ENCODE data around the gene CD1B. TPM values are rescaled to one million over a fixed set of nuclear protein-coding genes. Genes with fewer than 3 reads are reported as not detected.

Gene CD1B
- total RNA-seq, 1 donor from 2014 or later: not detected

- H3K4me1 Mint-ChIP-seq: no peaks in the 10 kb centered on the region
- DNase-seq: no peak
- intact Hi-C loops (cut with micrococcal nuclease): no loop called here
- ChIA-PET CTCF (no interaction called here), POLR2A (no interaction called here)
- TF ChIP-seq, protein P1, sequence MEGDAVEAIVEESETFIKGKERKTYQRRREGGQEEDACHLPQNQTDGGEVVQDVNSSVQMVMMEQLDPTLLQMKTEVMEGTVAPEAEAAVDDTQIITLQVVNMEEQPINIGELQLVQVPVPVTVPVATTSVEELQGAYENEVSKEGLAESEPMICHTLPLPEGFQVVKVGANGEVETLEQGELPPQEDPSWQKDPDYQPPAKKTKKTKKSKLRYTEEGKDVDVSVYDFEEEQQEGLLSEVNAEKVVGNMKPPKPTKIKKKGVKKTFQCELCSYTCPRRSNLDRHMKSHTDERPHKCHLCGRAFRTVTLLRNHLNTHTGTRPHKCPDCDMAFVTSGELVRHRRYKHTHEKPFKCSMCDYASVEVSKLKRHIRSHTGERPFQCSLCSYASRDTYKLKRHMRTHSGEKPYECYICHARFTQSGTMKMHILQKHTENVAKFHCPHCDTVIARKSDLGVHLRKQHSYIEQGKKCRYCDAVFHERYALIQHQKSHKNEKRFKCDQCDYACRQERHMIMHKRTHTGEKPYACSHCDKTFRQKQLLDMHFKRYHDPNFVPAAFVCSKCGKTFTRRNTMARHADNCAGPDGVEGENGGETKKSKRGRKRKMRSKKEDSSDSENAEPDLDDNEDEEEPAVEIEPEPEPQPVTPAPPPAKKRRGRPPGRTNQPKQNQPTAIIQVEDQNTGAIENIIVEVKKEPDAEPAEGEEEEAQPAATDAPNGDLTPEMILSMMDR (IDR thresholded peaks at IDR 0.05): no peak
- peaks cover 3% of the 10 kb centered on the region for H3K27me3 Mint-ChIP-seq
- no peak overlapping the region for H3K27ac Mint-ChIP-seq
- peaks cover 4% of the 10 kb centered on the region for H3K9me3 Mint-ChIP-seq
- ATAC-seq (ENCODE audit: low read depth): no peak
- no peaks in the 10 kb centered on the region for H3K36me3 Mint-ChIP-seq (ENCODE audit: low read depth)
- H3K4me3 Mint-ChIP-seq: no peak overlapping the region
Measured at GRCh38 chr1:158362941-158363340, 31.6 kb upstream of the CD1B start.

GRCh38 chr1:158362482-158362881, 31.2 kb upstream of the CD1B start:
- ChIA-PET POLR2A (no interaction called here), CTCF (no interaction called here)
- intact Hi-C loops (cut with micrococcal nuclease): no loop called here
- no peaks in the 10 kb centered on the region for H3K4me1 Mint-ChIP-seq
- no peak for ATAC-seq (ENCODE audit: low read depth)
- no peak overlapping the region for H3K4me3 Mint-ChIP-seq
- TF ChIP-seq, protein P1 (IDR thresholded peaks at IDR 0.05): no peak
- no peak overlapping the region for H3K27ac Mint-ChIP-seq
- DNase-seq: no peak
- peaks cover 3% of the 10 kb centered on the region for H3K27me3 Mint-ChIP-seq
- H3K9me3 Mint-ChIP-seq: peaks cover 4% of the 10 kb centered on the region
- no peaks in the 10 kb centered on the region for H3K36me3 Mint-ChIP-seq (ENCODE audit: low read depth)

DNA sequence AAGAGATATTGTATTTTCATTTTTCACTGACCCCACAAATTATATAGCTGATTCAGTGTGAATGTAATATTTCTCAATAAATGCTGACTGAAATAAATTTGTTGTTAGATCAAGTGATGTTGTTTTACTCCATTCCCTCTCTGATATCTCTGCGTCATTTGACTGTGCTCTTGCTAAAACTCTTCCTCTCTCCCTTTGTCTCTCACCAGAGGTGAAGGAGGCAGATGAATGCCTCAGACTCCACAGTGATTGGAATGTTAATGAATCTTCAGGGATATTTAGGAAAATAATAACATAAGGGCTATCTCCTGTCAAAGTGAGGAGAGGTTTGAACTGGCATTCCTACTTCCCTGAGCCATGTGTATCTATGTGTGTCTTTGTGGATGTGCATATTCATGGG, 26.1 kb upstream of the CD1B start:
- Mint-ChIP-seq H3K9me3 (no peaks in the 10 kb centered on the region), H3K27me3 (no peaks in the 10 kb centered on the region), H3K4me1 (peaks cover 20% of the 10 kb centered on the region), H3K27ac (no peak overlapping the region), H3K4me3 (no peak overlapping the region), H3K36me3 (ENCODE audit: low read depth) (no peaks in the 10 kb centered on the region)
- CTCF ChIA-PET: no interaction called here
- intact Hi-C loops (cut with micrococcal nuclease): no loop called here
- POLR2A ChIA-PET: no interaction called here
- no peak for ATAC-seq (ENCODE audit: low read depth)
- no peak for DNase-seq
- TF ChIP-seq, protein P1 (IDR thresholded peaks at IDR 0.05): no peak

DNA sequence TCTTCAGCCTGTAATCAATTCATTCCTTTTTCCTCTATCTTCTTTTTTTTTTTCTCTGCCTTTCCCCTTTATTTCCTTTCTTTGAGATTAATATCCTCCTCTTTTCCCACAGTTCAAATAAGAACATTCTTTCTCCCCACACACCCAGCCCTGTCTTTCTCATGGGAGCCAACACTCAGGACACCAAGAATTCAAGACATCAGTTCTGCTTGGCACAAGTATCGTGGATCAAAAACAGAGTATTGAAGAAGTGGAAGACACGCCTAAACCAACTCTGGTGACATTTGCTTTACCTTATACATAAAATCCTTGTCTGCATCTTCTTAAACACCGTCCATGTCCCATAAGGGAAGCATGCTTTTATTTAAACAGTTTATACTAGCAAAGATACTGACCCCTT, 25.3 kb upstream of the CD1B start:
- H3K4me3 Mint-ChIP-seq: no peak overlapping the region
- ATAC-seq (ENCODE audit: low read depth) (no peak), DNase-seq (no peak)
- no peaks in the 10 kb centered on the region for H3K9me3 Mint-ChIP-seq
- POLR2A ChIA-PET: interaction anchor here (0.7 kb wide), 1 partner anchor 84 kb away, joined by 4 read pairs; no protein-coding TSS in a partner anchor
- H3K27ac Mint-ChIP-seq: no peak overlapping the region
- TF ChIP-seq, protein P1 (IDR thresholded peaks at IDR 0.05): no peak
- CTCF ChIA-PET: no interaction called here
- intact Hi-C loops (cut with micrococcal nuclease): no loop called here
- peaks cover 20% of the 10 kb centered on the region for H3K4me1 Mint-ChIP-seq
- no peaks in the 10 kb centered on the region for H3K27me3 Mint-ChIP-seq
- H3K36me3 Mint-ChIP-seq (ENCODE audit: low read depth): no peaks in the 10 kb centered on the region

GRCh38 chr1:158355773-158356285, 24.5 kb upstream of the CD1B start:
- POLR2A ChIA-PET: no interaction called here
- H3K4me3 Mint-ChIP-seq: no peak overlapping the region

More at GRCh38 chr1:158355773-158356285, 24.5 kb upstream of the CD1B start:
- ATAC-seq (ENCODE audit: low read depth) (no peak), DNase-seq (no peak)
- Mint-ChIP-seq H3K4me1 (peaks cover 20% of the 10 kb centered on the region), H3K27ac (no peak overlapping the region), H3K9me3 (no peaks in the 10 kb centered on the region), H3K27me3 (no peaks in the 10 kb centered on the region), H3K36me3 (ENCODE audit: low read depth) (no peaks in the 10 kb centered on the region)
- TF ChIP-seq, protein P1 (IDR thresholded peaks at IDR 0.05): no peak
- intact Hi-C loops (cut with micrococcal nuclease): no loop called here
- CTCF ChIA-PET: no interaction called here

Data from activated B cell treated with CpG ODN at 0.5 μM for 24 hours (primary cell).